ENCODE measurements around the gene PRPH. TPM values are rescaled to one million over a fixed set of nuclear protein-coding genes. Genes with fewer than 3 reads are reported as not detected.
"Not testable (repeated sequence)": the region's sequence is repeated elsewhere in the genome, so short reads cannot be mapped to it uniquely, and the experiment has no call there.

The PRPH gene
- total RNA-seq, 1 donor from 2014 or later: not detected

DNA sequence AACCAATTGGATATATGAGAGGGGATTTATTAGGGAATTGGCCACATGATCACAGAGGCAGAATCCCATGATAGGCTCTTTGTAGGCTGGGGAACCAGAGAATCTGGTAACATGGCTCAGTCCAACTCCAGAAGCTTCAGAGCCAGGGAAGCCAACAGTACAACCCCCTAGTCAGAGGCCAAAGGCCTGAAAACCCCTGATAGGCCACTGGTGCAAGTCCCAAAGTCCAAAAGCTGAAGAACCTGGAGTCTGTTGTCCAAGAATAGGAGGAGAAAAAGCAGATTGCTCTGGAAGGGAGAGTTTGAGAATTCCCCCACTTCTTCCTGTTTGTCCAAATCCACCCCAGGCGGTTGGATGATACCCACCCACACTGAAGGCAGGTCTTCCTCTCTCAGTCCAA is 19.9 kb downstream of the PRPH start:
- H3K9me3 Mint-ChIP-seq (ENCODE audit: low read depth): no peaks in the 10 kb centered on the region
- peak; percentile 3 for DNase-seq (ENCODE audit: low spot score)
- H3K36me3 Mint-ChIP-seq (ENCODE audit: low read depth): no peaks in the 10 kb centered on the region
- no peak overlapping the region for H3K27ac Mint-ChIP-seq (ENCODE audit: unreplicated experiment)
- TF ChIP-seq, protein P1, sequence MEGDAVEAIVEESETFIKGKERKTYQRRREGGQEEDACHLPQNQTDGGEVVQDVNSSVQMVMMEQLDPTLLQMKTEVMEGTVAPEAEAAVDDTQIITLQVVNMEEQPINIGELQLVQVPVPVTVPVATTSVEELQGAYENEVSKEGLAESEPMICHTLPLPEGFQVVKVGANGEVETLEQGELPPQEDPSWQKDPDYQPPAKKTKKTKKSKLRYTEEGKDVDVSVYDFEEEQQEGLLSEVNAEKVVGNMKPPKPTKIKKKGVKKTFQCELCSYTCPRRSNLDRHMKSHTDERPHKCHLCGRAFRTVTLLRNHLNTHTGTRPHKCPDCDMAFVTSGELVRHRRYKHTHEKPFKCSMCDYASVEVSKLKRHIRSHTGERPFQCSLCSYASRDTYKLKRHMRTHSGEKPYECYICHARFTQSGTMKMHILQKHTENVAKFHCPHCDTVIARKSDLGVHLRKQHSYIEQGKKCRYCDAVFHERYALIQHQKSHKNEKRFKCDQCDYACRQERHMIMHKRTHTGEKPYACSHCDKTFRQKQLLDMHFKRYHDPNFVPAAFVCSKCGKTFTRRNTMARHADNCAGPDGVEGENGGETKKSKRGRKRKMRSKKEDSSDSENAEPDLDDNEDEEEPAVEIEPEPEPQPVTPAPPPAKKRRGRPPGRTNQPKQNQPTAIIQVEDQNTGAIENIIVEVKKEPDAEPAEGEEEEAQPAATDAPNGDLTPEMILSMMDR (IDR thresholded peaks at IDR 0.05): no peak
- H3K4me3 Mint-ChIP-seq (ENCODE audit: unreplicated experiment): no peak overlapping the region
- peaks cover 1% of the 10 kb centered on the region for H3K27me3 Mint-ChIP-seq (ENCODE audit: low read depth)
- H3K4me1 Mint-ChIP-seq (ENCODE audit: low read depth): peaks cover 4% of the 10 kb centered on the region

DNA sequence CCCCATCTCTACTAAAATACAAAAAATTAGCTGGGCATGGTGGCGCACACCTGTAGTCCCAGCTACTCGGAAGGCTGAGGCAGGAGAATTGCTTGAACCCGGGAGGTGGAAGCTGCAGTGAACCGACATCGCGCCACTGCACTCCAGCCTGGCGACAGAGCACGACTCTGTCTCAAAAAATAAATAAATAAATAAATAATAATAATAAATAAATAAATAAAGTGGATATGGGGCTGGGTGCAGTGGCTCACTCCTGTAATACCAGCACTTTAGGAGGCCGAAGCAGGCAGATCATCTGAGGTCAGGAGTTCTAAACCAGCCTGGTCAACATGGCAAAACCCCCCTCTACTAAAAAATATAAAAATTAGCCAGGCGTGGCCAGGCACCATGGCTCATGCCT is 22.2 kb downstream of the PRPH start:
- DNase-seq (ENCODE audit: low spot score): peak; percentile 33
- H3K27me3 Mint-ChIP-seq (ENCODE audit: low read depth); H3K27ac Mint-ChIP-seq (ENCODE audit: unreplicated experiment); H3K4me1 Mint-ChIP-seq (ENCODE audit: low read depth); H3K9me3 Mint-ChIP-seq (ENCODE audit: low read depth); H3K4me3 Mint-ChIP-seq (ENCODE audit: unreplicated experiment); H3K36me3 Mint-ChIP-seq (ENCODE audit: low read depth): not testable (repeated sequence)

DNA sequence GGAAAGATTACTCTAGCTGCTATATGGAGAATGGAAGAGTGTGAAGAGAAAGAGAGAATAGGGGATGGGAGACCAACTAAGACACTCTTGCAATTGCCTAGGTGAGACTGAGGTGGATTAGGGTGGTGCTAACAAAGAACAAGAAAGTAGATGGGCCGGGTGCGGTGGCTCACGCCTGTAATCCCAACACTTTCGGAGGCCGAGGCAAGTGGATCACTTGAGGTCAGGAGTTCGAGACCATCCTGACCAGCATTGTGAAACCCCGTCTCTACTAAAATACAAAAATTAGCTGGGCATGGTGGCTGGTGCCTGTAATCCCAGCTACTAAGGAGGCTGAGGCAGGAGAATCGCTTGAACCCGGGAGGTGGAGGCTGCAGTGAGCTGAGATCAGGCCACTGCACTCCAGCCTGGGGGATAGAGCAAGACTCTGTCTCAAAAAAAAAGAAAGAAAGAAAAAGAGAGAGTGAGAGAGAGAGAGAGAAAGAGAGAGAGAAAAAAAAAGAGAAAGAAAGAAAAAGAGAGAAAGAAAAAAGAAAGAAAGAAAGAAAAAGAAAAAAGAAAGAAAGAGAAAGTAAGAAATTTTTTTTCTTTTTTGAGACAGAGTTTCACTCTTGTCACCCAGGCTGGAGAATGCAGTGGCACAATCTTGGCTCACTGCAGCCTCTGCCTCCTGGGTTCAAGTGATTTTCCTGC is 25.6 kb downstream of the PRPH start:
- not testable (repeated sequence) for H3K4me3 Mint-ChIP-seq (ENCODE audit: unreplicated experiment); H3K27ac Mint-ChIP-seq (ENCODE audit: unreplicated experiment); H3K27me3 Mint-ChIP-seq (ENCODE audit: low read depth); H3K9me3 Mint-ChIP-seq (ENCODE audit: low read depth); H3K36me3 Mint-ChIP-seq (ENCODE audit: low read depth)
- peaks cover 26% of the 10 kb centered on the region for H3K4me1 Mint-ChIP-seq (ENCODE audit: low read depth)
- peak; percentile 27 for DNase-seq (ENCODE audit: low spot score)

DNA sequence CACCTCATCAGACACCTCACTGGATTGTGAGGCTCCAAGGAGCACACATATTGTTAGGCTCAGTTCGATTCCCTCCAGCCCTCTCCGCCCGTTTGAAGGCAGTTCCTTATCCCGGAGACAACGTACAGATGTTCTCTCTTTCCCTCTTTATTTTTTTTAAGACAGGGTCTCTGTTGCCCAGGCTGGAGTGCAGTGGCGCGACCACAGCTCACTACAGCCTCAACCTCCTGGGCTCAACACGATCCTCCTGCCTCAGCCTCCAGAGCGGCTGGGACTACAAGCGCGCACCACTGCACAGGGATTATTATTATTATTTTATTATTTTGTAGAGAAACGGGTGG is 27.4 kb downstream of the PRPH start:
- no peaks in the 10 kb centered on the region for H3K36me3 Mint-ChIP-seq (ENCODE audit: low read depth)
- peaks cover 22% of the 10 kb centered on the region for H3K4me1 Mint-ChIP-seq (ENCODE audit: low read depth)
- no peak for DNase-seq (ENCODE audit: low spot score)
- H3K27ac Mint-ChIP-seq (ENCODE audit: unreplicated experiment): peak overlapping the region; percentile 57
- H3K27me3 Mint-ChIP-seq (ENCODE audit: low read depth): peaks cover 1% of the 10 kb centered on the region
- TF ChIP-seq, protein P1 (IDR thresholded peaks at IDR 0.05): no peak
- H3K9me3 Mint-ChIP-seq (ENCODE audit: low read depth): no peaks in the 10 kb centered on the region
- peak overlapping the region; percentile 95 for H3K4me3 Mint-ChIP-seq (ENCODE audit: unreplicated experiment)

DNA sequence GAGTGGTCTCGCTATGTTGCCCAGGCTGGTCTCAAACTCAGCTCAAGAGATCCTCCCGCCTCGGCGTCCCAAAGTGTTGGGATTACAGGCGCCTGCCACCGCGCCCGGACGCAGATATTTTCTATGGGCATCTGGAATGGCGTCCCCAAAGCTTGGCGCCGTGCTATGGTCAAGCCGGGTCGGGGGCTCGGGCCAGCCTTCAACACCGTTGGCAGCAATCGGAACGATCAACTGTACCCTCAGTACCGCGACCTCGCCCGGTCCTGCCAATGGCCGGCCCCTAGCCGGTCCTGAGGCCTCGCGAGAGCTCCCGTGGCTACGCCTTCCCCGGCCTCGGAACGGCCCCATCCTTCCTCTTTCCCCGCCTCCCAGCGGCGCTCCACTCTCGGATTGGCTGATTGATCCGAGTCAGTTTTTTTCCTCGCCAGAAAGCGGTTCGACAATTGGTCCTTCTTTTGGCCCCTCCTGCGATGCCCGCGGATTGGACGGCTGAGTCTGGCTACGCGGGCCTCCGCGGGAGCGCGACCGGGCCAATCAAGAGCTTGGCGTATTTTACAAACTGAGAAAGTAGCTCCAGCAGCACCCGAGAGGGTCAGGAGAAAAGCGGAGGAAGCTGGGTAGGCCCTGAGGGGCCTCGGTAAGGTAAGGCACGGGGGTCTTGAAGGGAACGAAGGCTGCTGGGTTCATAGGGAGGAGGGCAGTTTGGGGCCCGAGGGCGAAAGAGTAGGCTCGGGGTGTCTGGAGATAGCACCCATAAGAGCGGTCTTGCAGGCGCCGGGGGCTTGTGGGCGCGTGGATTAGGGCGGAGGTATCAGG is 28.0 kb downstream of the PRPH start, which contains the start of gene TROAP:
TROAP (plus strand) TSS at position 548 of the 816 bp plus-strand sequence. CDS start 354 bp downstream, outside the sequence.
- peaks cover 22% of the 10 kb centered on the region for H3K4me1 Mint-ChIP-seq (ENCODE audit: low read depth)
- peak within 1 kb of the TSS; percentile 95 for H3K27ac Mint-ChIP-seq (ENCODE audit: unreplicated experiment)
- peaks cover 1% of the 10 kb centered on the region for H3K27me3 Mint-ChIP-seq (ENCODE audit: low read depth)
- peak; percentile 99 for DNase-seq (ENCODE audit: low spot score)
- H3K9me3 Mint-ChIP-seq (ENCODE audit: low read depth): no peaks in the 10 kb centered on the region
- TF ChIP-seq, protein P1 (IDR thresholded peaks at IDR 0.05): no peak
- H3K4me3 Mint-ChIP-seq (ENCODE audit: unreplicated experiment): peak within 1 kb of the TSS; percentile 95
- H3K36me3 Mint-ChIP-seq (ENCODE audit: low read depth): peaks cover 2% of the 10 kb centered on the region

DNA sequence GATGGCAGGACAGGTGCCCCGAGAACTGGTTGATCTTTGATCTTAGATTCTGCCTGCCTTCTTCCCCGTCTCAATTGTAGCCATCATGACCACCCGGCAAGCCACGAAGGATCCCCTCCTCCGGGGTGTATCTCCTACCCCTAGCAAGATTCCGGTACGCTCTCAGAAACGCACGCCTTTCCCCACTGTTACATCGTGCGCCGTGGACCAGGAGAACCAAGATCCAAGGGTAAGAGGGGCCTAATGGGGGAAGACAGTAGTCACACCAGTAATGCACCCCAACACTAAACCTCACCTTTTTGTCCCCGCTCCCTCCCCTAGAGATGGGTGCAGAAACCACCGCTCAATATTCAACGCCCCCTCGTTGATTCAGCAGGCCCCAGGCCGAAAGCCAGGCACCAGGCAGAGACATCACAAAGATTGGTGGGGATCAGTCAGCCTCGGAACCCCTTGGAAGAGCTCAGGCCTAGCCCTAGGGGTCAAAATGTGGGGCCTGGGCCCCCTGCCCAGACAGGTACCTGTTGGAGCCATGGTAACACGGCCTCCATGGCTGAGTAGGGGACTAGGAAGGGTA is 28.7 kb downstream of the PRPH start:
- Mint-ChIP-seq H3K4me3 (ENCODE audit: unreplicated experiment) (peak overlapping the region; percentile 95), H3K9me3 (ENCODE audit: low read depth) (no peaks in the 10 kb centered on the region), H3K4me1 (ENCODE audit: low read depth) (peaks cover 22% of the 10 kb centered on the region), H3K27ac (ENCODE audit: unreplicated experiment) (peak overlapping the region; percentile 95), H3K36me3 (ENCODE audit: low read depth) (peaks cover 2% of the 10 kb centered on the region), H3K27me3 (ENCODE audit: low read depth) (no peaks in the 10 kb centered on the region)
- TF ChIP-seq, protein P1 (IDR thresholded peaks at IDR 0.05): no peak
- DNase-seq (ENCODE audit: low spot score): peak; percentile 38
